H1 (cell line): ENCODE data around the gene SVEP1. TPM values are rescaled to one million over a fixed set of nuclear protein-coding genes. Genes with fewer than 3 reads are reported as not detected.

Experiments
- CTCF ChIA-PET: fragments of 300-600 bp; sonication (Branson Sonifier 250); formaldehyde crosslinking; loops from one replicate; lab custom pipeline; 2021; ENCODE audit not compliant: partially characterized antibody; lab: Charles Lee
- POLR2A ChIA-PET: fragments of 300-600 bp; sonication (Branson Sonifier 250); formaldehyde crosslinking; loops from one replicate; lab custom pipeline; 2021; ENCODE audit warnings: inconsistent platforms; ENCODE audit not compliant: partially characterized antibody; lab: Charles Lee
- DNase-seq, 2 experiments: peaks; one replicate each; pipeline versions ENCODE4 v3.0.0 to v3.0.0-alpha.2; 2010 to 2022; ENCODE audit warnings: low spot score in 2 of 2, low read depth in 1 of 2, mixed read lengths in 1 of 2
- FAIRE-seq: peaks from 2 replicates; lab custom pipeline; 2011; peaks lifted over from hg19 to GRCh38; lab: Jason Lieb, UNC
- H2AFZ ChIP-seq: 2 replicates; pipeline ENCODE4 v1.8.1; 2012; ENCODE audit warnings: low read length, inconsistent platforms
- H2AK5ac ChIP-seq: 2 replicates; pipeline ENCODE4 v1.6.1; 2013; ENCODE audit warnings: low read depth, low read length
- H2BK120ac ChIP-seq: replicated peaks from 2 replicates; pipeline ENCODE3; 2013; ENCODE audit warnings: low read depth, low read length, inconsistent platforms
- H2BK12ac ChIP-seq: 2 replicates; pipeline ENCODE4 v1.6.1; 2013; ENCODE audit warnings: low read depth, low read length
- H2BK15ac ChIP-seq: 2 replicates; pipeline ENCODE4 v1.6.1; 2013; ENCODE audit warnings: low read length
- H2BK20ac ChIP-seq: 2 replicates; pipeline ENCODE4 v1.6.1; 2013; ENCODE audit warnings: low read length
- H2BK5ac ChIP-seq: 2 replicates; pipeline ENCODE4 v1.6.1; 2013; ENCODE audit warnings: low read depth, low read length
- H3K14ac ChIP-seq: 2 replicates; pipeline ENCODE4 v1.6.1; 2013; ENCODE audit warnings: inconsistent platforms; ENCODE audit not compliant: insufficient read length
- H3K18ac ChIP-seq: 2 replicates; pipeline ENCODE4 v1.6.1; 2013; ENCODE audit warnings: low read length; ENCODE audit errors: extremely low read depth
- H3K23ac ChIP-seq: 2 replicates; pipeline ENCODE4 v1.6.1; 2013; ENCODE audit warnings: inconsistent platforms; ENCODE audit not compliant: insufficient read length
- H3K23me2 ChIP-seq: 2 replicates; pipeline ENCODE4 v1.6.1; 2013; ENCODE audit warnings: low read depth, low read length
- H3K27ac ChIP-seq: 2 replicates; pipeline ENCODE4 v1.6.1; 2011; ENCODE audit warnings: low read depth, low read length, inconsistent platforms
- H3K27me3 ChIP-seq, 4 experiments: replicated peaks in 1 of 4; 1 replicate in 1 of 4; 2 replicates in 3 of 4; pipeline versions ENCODE4 v1.6.1 to v1.8.1; 2011 to 2013; ENCODE audit warnings: low read length in 3 of 4, mild to moderate bottlenecking in 3 of 4, inconsistent platforms in 2 of 4, mixed read lengths in 2 of 4, moderate library complexity in 1 of 4; ENCODE audit not compliant: control insufficient read depth in 3 of 4, insufficient read depth in 3 of 4; ENCODE audit errors: extremely low read depth in 1 of 4
- H3K36me3 ChIP-seq, 4 experiments: 2 replicates each; pipeline versions ENCODE4 v1.6.1 to v1.8.1; 2011 to 2013; ENCODE audit warnings: mild to moderate bottlenecking in 4 of 4, low read length in 3 of 4, moderate library complexity in 2 of 4, control low read depth in 1 of 4, inconsistent platforms in 1 of 4; ENCODE audit not compliant: insufficient read depth in 4 of 4, control insufficient read depth in 2 of 4
- H3K4ac ChIP-seq: replicated peaks from 2 replicates; pipeline ENCODE3; 2013; ENCODE audit warnings: low read length, low read depth, mixed read lengths, inconsistent platforms; ENCODE audit not compliant: insufficient read length
- H3K4me1 ChIP-seq, 4 experiments: replicated peaks in 1 of 4; 1 replicate in 1 of 4; 2 replicates in 3 of 4; pipeline versions ENCODE4 v1.6.1 to v1.8.1; 2011 to 2013; ENCODE audit warnings: low read length in 3 of 4, inconsistent platforms in 2 of 4, mixed read lengths in 1 of 4; ENCODE audit not compliant: insufficient read depth in 4 of 4, control insufficient read depth in 3 of 4
- H3K4me2 ChIP-seq, 2 experiments: 2 replicates each; pipeline versions ENCODE4 v1.6.1 to v1.8.1; 2011 to 2013; ENCODE audit warnings: low read depth in 2 of 2, low read length in 2 of 2, control low read depth in 1 of 2, inconsistent platforms in 1 of 2, mild to moderate bottlenecking in 1 of 2; ENCODE audit not compliant: insufficient read depth in 1 of 2
- H3K4me3 ChIP-seq, 4 experiments: fragments of 200-600, 300-600 bp in 1 of 4; sonication (generic), shearing (Covaris generic), sonication (Bioruptor Twin) in 1 of 4; 2 replicates each; pipeline versions ENCODE4 v1.5.1 to v1.8.1; 2011 to 2016; ENCODE audit warnings: low read length in 4 of 4, low read depth in 3 of 4, control low read depth in 2 of 4, inconsistent platforms in 2 of 4, mild to moderate bottlenecking in 2 of 4, mixed read lengths in 1 of 4, moderate library complexity in 1 of 4; ENCODE audit not compliant: insufficient read depth in 2 of 4; ENCODE audit errors: extremely low read depth in 1 of 4
- H3K56ac ChIP-seq: replicated peaks from 2 replicates; pipeline ENCODE3; 2013; ENCODE audit warnings: low read depth, mild to moderate bottlenecking, mixed read lengths, low read length, inconsistent platforms; ENCODE audit not compliant: insufficient read length
- H3K79me1 ChIP-seq: 2 replicates; pipeline ENCODE4 v1.6.1; 2013; ENCODE audit warnings: low read depth, low read length, control low read depth
- H3K79me2 ChIP-seq, 2 experiments: 2 replicates each; pipeline versions ENCODE4 v1.6.1 to v1.8.1; 2012 to 2013; ENCODE audit warnings: low read length in 2 of 2, mild to moderate bottlenecking in 2 of 2, inconsistent platforms in 1 of 2; ENCODE audit not compliant: insufficient read depth in 2 of 2, control insufficient read depth in 1 of 2
- H3K9ac ChIP-seq, 4 experiments: replicated peaks in 1 of 4; 1 replicate in 1 of 4; 2 replicates in 3 of 4; pipeline versions ENCODE4 v1.6.1 to v1.8.1; 2011 to 2013; ENCODE audit warnings: low read depth in 3 of 4, low read length in 3 of 4, control low read depth in 2 of 4, mild to moderate bottlenecking in 2 of 4, moderate library complexity in 2 of 4, inconsistent platforms in 1 of 4; ENCODE audit errors: extremely low read depth in 1 of 4
- H3K9me3 ChIP-seq, 2 experiments: 2 replicates each; pipeline versions ENCODE4 v1.6.1 to v1.8.1; 2012 to 2013; ENCODE audit warnings: mild to moderate bottlenecking in 2 of 2, moderate library complexity in 2 of 2, control low read depth in 1 of 2, inconsistent platforms in 1 of 2, low read depth in 1 of 2, low read length in 1 of 2, mixed read lengths in 1 of 2; ENCODE audit not compliant: insufficient read depth in 2 of 2
- H4K20me1 ChIP-seq, 2 experiments: replicated peaks in 1 of 2; 2 replicates each; pipeline versions ENCODE3 to v1.8.1; 2011 to 2013; ENCODE audit warnings: inconsistent platforms in 2 of 2, low read length in 2 of 2, mild to moderate bottlenecking in 1 of 2; ENCODE audit not compliant: insufficient read depth in 2 of 2, control insufficient read depth in 1 of 2
- H4K5ac ChIP-seq: 2 replicates; pipeline ENCODE4 v1.6.1; 2013; ENCODE audit warnings: low read length, low read depth, mixed read lengths, inconsistent platforms; ENCODE audit not compliant: insufficient read length
- H4K8ac ChIP-seq: 2 replicates; pipeline ENCODE4 v1.8.0; 2013; ENCODE audit warnings: mild to moderate bottlenecking, moderate library complexity, low read length, inconsistent platforms; ENCODE audit not compliant: insufficient read depth; ENCODE audit errors: extremely low read depth
- H4K91ac ChIP-seq: replicated peaks from 2 replicates; pipeline ENCODE3; 2013; ENCODE audit warnings: low read length, mixed read lengths, inconsistent platforms; ENCODE audit not compliant: insufficient read length
- BRCA1 ChIP-seq: IDR thresholded peaks from 2 replicates; pipeline ENCODE4 v1.6.1; 2012; ENCODE audit warnings: low read depth, low read length, improper control_type of control experiment
- CBX5 ChIP-seq: fragments of 300-800, 300-1000 bp; sonication (generic); IDR thresholded peaks from 2 replicates; pipeline ENCODE4 v1.7.1; 2016; ENCODE audit warnings: antibody characterized with exemption, low read length, low read depth
- CHD2 ChIP-seq: IDR thresholded peaks from 2 replicates; pipeline ENCODE4 v1.6.1; 2012; ENCODE audit warnings: low read length, improper control_type of control experiment
- EGR1 ChIP-seq: IDR thresholded peaks from 2 replicates; pipeline ENCODE4 v1.6.1; 2011; ENCODE audit warnings: low read depth, low read length, borderline replicate concordance
- FOSL1 ChIP-seq: IDR thresholded peaks from 2 replicates; pipeline ENCODE4 v1.6.1; 2011; ENCODE audit warnings: mild to moderate bottlenecking, low read depth, low read length, moderate library complexity; ENCODE audit not compliant: insufficient read depth
- GTF2F1 ChIP-seq: IDR thresholded peaks from 2 replicates; pipeline ENCODE4 v1.6.1; 2012; ENCODE audit warnings: low read depth, low read length, improper control_type of control experiment, borderline replicate concordance
- MAX ChIP-seq: IDR thresholded peaks from 2 replicates; pipeline ENCODE4 v1.6.1; 2012; ENCODE audit warnings: inconsistent platforms
- SIRT6 ChIP-seq: IDR thresholded peaks from one replicate; pipeline ENCODE4 v1.7.1; 2012; ENCODE audit warnings: low read length, inconsistent platforms
- SIX5 ChIP-seq: IDR thresholded peaks from 2 replicates; pipeline ENCODE4 v1.6.1; 2011; ENCODE audit warnings: mild to moderate bottlenecking, low read depth, low read length
- SUZ12 ChIP-seq: fragments of 200-600 bp; sonication (generic); IDR thresholded peaks from 2 replicates; pipeline ENCODE4 v1.6.1; 2012; ENCODE audit warnings: mild to moderate bottlenecking, inconsistent platforms, low read length, moderate library complexity, mixed read lengths
- polyA plus RNA-seq, 7 experiments: library from polyadenylated mRNA; depleted of rRNA in 3 of 7; stranded (reverse) in 5 of 7; unstranded in 2 of 7; fragments of >200 nt in 5 of 7; fragments of 200-250 nt in 2 of 7; gene quantifications; 1 replicate in 5 of 7; 2 replicates in 1 of 7; 4 replicates in 1 of 7; pipeline versions ENCODE4 v1.2.1 to v1.2.3, GENCODE V29; 2011 to 2013; ENCODE audit warnings: missing spikeins in 2 of 7, mixed read lengths in 2 of 7
- total RNA-seq: library from RNA; stranded (reverse); fragmentation: NEBNext Ultra II Directional; extraction: Animal tissue kit (Norgen Biotek cat#: 25700); gene quantifications from 2 replicates; pipeline ENCODE4 v1.2.1, GENCODE V29; 2021

The SVEP1 gene
- total and polyA plus RNA-seq, 2 of the 8 experiments (the other 6 are each of a cell fraction or from before 2014, with no cell fraction given): 0.11 to 0.37 TPM

- CTCF ChIA-PET: no interaction called here
- no peak for FAIRE-seq
- POLR2A ChIA-PET: no interaction called here
Observed at GRCh38 chr9:110455860-110456259, 123.7 kb downstream of the SVEP1 start.

More at GRCh38 chr9:110455860-110456259, 123.7 kb downstream of the SVEP1 start:
- H4K8ac ChIP-seq: no peak overlapping the region
- no peak overlapping the region for H3K4me3 ChIP-seq
- H3K4me2 ChIP-seq: no peak overlapping the region
- H3K4ac ChIP-seq: no peak overlapping the region
- no peaks in the 10 kb centered on the region for H3K4me1 ChIP-seq
- no peaks in the 10 kb centered on the region for H3K27me3 ChIP-seq
- DNase-seq: no peak
- no peak overlapping the region for H3K18ac ChIP-seq
- no peak overlapping the region for H2BK12ac ChIP-seq
- no peak overlapping the region for H3K27ac ChIP-seq
- H2BK20ac ChIP-seq: no peak overlapping the region
- no peaks in the 10 kb centered on the region for H3K79me1 ChIP-seq
- no peak overlapping the region for H2BK5ac ChIP-seq
- no peak overlapping the region for H2AK5ac ChIP-seq
- no peak for TF ChIP-seq SIRT6
- TF ChIP-seq CBX5: no peak
- no peak for TF ChIP-seq GTF2F1
- no peak for TF ChIP-seq FOSL1
- no peak for TF ChIP-seq SUZ12
- TF ChIP-seq EGR1: no peak
- TF ChIP-seq SIX5: no peak
- no peak for TF ChIP-seq MAX
- TF ChIP-seq BRCA1: no peak
- no peak for TF ChIP-seq CHD2
- TF ChIP-seq, all 59 proteins: peak for 0
- H3K36me3 ChIP-seq: no peaks in the 10 kb centered on the region
- H3K9me3 ChIP-seq: no peaks in the 10 kb centered on the region
- H3K14ac ChIP-seq: no peak overlapping the region
- no peak overlapping the region for H2AFZ ChIP-seq
- no peak overlapping the region for H3K23ac ChIP-seq
- H4K91ac ChIP-seq: no peak overlapping the region
- no peaks in the 10 kb centered on the region for H3K23me2 ChIP-seq
- no peak overlapping the region for H2BK15ac ChIP-seq
- no peak overlapping the region for H2BK120ac ChIP-seq
- H4K5ac ChIP-seq: no peak overlapping the region
- H3K9ac ChIP-seq: no peak overlapping the region
- H4K20me1 ChIP-seq: no peaks in the 10 kb centered on the region
- H3K79me2 ChIP-seq: no peaks in the 10 kb centered on the region
- H3K56ac ChIP-seq: no peak overlapping the region
